ENCODE data around the gene PDE6D. TPM values are rescaled to one million over a fixed set of nuclear protein-coding genes. Genes with fewer than 3 reads are reported as not detected.

PDE6D gene
- total RNA-seq, 2 donors from 2014 or later: 20.0 to 21.4 TPM

DNA sequence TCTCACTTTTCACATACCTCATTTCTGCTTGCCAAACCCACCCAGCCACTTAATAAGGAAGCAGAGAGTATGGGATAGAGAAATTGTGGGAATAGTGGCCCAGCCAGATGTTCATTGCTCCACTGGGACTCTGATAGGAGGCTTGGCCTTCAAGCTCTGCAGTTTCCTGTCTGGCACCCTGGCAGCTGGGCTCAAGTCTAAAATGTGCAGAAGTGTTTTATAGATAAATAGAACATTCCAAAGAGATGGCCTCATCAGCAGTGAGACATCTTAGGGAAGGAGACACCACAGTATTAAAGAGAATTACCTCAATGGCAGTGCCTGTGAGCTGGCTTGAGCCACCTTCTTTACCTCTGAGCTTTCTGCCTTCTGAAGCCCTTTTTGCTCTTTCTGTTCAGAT, 29.8 kb upstream of the PDE6D start:
- DNase-seq: no peak

DNA sequence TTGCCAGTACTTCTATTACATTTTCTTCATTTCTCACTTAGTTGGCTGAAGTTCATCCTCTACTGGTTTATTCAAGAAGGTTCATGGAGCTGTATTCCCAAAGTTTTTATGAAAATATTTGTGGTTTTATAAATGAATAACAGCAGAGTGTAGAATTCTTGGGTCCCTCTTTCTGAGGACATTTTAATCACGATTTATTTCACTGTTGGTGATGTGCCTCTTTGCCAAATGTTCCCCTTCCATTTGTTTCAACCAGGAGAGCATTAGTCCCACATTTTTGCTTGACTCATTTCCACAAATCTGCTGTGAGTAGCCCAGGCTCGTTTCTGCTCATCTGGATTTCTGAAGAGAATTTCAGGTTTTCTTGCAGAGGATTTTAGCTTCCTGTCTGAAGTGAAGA, 25.9 kb upstream of the PDE6D start:
- intact Hi-C loops (cut with DNase I): no loop called here
- Histone ChIP-seq H3K9me3 (no peaks in the 10 kb centered on the region), H3K9ac (ENCODE audit: low read depth in 2 of 2, low read length in 2 of 2) (no peak overlapping the region), H3K27ac (no peak overlapping the region), H3K36me3 (no peaks in the 10 kb centered on the region), H3K27me3 (no peaks in the 10 kb centered on the region), H3K4me1 (no peaks in the 10 kb centered on the region), H3K4me3 (no peak overlapping the region)
- DNase-seq: no peak
- TF ChIP-seq CTCF (IDR thresholded peaks at IDR 0.05): no peak

More for the DNA sequence above, 29.8 kb upstream of the PDE6D start:
- Histone ChIP-seq H3K4me3 (no peak overlapping the region), H3K27me3 (no peaks in the 10 kb centered on the region), H3K9ac (ENCODE audit: low read depth in 2 of 2, low read length in 2 of 2) (no peak overlapping the region), H3K27ac (no peak overlapping the region), H3K4me1 (no peaks in the 10 kb centered on the region), H3K9me3 (no peaks in the 10 kb centered on the region), H3K36me3 (no peaks in the 10 kb centered on the region)
- intact Hi-C loops (cut with DNase I): no loop called here
- no peak for TF ChIP-seq CTCF (IDR thresholded peaks at IDR 0.05)

- Histone ChIP-seq H3K27ac (no peak overlapping the region), H3K9ac (ENCODE audit: low read depth in 2 of 2, low read length in 2 of 2) (no peak overlapping the region), H3K4me3 (no peak overlapping the region), H3K9me3 (no peaks in the 10 kb centered on the region), H3K27me3 (no peaks in the 10 kb centered on the region), H3K4me1 (no peaks in the 10 kb centered on the region), H3K36me3 (peaks cover 11% of the 10 kb centered on the region)
- no peak for TF ChIP-seq CTCF (IDR thresholded peaks at IDR 0.05)
- intact Hi-C loops (cut with DNase I): no loop called here
- no peak for DNase-seq
These were observed 22.5 kb upstream of the PDE6D start for GRCh38 chr2:231803501-231804138.

- intact Hi-C loops (cut with DNase I): no loop called here
- H3K4me3 ChIP-seq: no peak overlapping the region
- H3K9ac ChIP-seq (ENCODE audit: low read depth in 2 of 2, low read length in 2 of 2): no peak overlapping the region
- peak; percentile 68 for TF ChIP-seq CTCF (IDR thresholded peaks at IDR 0.05)
- no peaks in the 10 kb centered on the region for H3K9me3 ChIP-seq
- H3K4me1 ChIP-seq: no peaks in the 10 kb centered on the region
- DNase-seq: peak; percentile 55
- H3K36me3 ChIP-seq: peaks cover 28% of the 10 kb centered on the region
- no peak overlapping the region for H3K27ac ChIP-seq
- H3K27me3 ChIP-seq: no peaks in the 10 kb centered on the region
These were observed 19.5 kb upstream of the PDE6D start for GRCh38 chr2:231800493-231801091.

DNA sequence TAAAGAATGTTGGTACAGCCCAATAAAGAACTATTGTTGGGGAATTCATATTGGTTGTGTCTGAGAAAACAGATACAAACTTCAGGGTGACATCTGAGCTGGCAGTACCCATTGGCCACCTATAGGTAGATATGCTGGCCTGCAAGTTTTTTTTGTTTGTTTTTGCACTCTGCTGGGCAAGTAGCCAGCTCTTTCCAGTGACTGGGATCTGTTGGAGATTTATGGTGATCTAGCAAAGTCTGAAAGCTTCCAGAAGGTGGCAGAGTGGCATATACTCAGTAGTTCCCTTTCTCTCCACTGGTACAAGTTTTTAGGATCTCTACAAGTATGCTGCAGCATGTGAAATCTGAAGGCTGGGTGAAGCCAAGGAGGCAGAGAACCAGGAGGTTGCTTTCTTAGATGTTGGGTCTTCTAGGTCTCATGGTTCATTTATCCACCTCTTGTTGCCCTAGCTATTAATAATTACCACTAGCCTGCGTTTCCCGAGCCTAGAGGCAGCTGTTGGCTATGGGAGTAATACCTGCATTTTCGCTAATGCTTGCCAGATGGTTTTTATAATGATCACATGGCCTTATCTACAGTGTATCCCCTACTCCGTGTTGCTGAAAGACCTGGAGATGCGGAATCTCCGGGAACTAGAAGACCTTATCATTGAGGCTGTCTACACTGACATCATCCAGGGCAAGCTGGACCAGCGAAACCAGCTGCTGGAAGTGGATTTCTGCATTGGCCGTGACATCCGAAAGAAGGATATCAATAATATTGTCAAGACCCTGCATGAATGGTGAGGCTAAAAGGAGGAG, 14.6 kb upstream of the PDE6D start:
- DNase-seq: peak; percentile 90
- Histone ChIP-seq H3K9ac (ENCODE audit: low read depth in 2 of 2, low read length in 2 of 2) (no peak overlapping the region), H3K27ac (peak overlapping the region; percentile 30), H3K4me1 (no peaks in the 10 kb centered on the region), H3K4me3 (no peak overlapping the region), H3K27me3 (no peaks in the 10 kb centered on the region), H3K36me3 (peaks cover 28% of the 10 kb centered on the region), H3K9me3 (no peaks in the 10 kb centered on the region)
- intact Hi-C loops (cut with DNase I): no loop called here
- peak; percentile 59 for TF ChIP-seq CTCF (IDR thresholded peaks at IDR 0.05)
